Trophoblast cell (in vitro differentiated cells and primary cell): ENCODE results near the gene HOXC6.

ENCODE experiments used
- DNase-seq, 2 donors: peaks; one replicate each; pipeline ENCODE4 v3.0.0-alpha.2; 2016
- H2AFZ ChIP-seq: 2 replicates; pipeline ENCODE4 v1.6.1; 2013; ENCODE audit warnings: low read length, moderate library complexity, mild to moderate bottlenecking; ENCODE audit not compliant: insufficient read depth, poor library complexity
- H2AK5ac ChIP-seq: 2 replicates; pipeline ENCODE4 v1.6.1; 2013; ENCODE audit warnings: mild to moderate bottlenecking, low read length
- H2BK120ac ChIP-seq: 2 replicates; pipeline ENCODE4 v1.6.1; 2013; ENCODE audit warnings: low read length, mild to moderate bottlenecking, moderate library complexity; ENCODE audit not compliant: insufficient read depth, poor library complexity
- H2BK12ac ChIP-seq: 2 replicates; pipeline ENCODE4 v1.6.1; 2013; ENCODE audit warnings: mild to moderate bottlenecking, low read length, moderate library complexity
- H2BK5ac ChIP-seq: 2 replicates; pipeline ENCODE4 v1.6.1; 2013; ENCODE audit warnings: low read length, low read depth, moderate library complexity, mild to moderate bottlenecking; ENCODE audit not compliant: poor library complexity
- H3K14ac ChIP-seq: 2 replicates; pipeline ENCODE4 v1.6.1; 2013; ENCODE audit warnings: mild to moderate bottlenecking, low read length
- H3K18ac ChIP-seq: 2 replicates; pipeline ENCODE4 v1.6.1; 2013; ENCODE audit warnings: mild to moderate bottlenecking, low read length
- H3K23ac ChIP-seq: 2 replicates; pipeline ENCODE4 v1.6.1; 2013; ENCODE audit warnings: low read length
- H3K27ac ChIP-seq: 2 replicates; pipeline ENCODE4 v1.5.1; 2013; ENCODE audit warnings: low read depth, mild to moderate bottlenecking, inconsistent platforms, low read length, moderate library complexity
- H3K27me3 ChIP-seq: 2 replicates; pipeline ENCODE4 v1.6.1; 2013; ENCODE audit warnings: inconsistent platforms, mild to moderate bottlenecking, low read length, moderate library complexity; ENCODE audit not compliant: insufficient read depth
- H3K36me3 ChIP-seq, 2 experiments: 1 replicate in 1 of 2; 2 replicates in 1 of 2; pipeline ENCODE4 v1.6.1; 2013; ENCODE audit warnings: low read length in 2 of 2, mild to moderate bottlenecking in 2 of 2, moderate library complexity in 1 of 2; ENCODE audit not compliant: insufficient read depth in 2 of 2, control insufficient read depth in 1 of 2
- H3K4ac ChIP-seq: 2 replicates; pipeline ENCODE4 v1.6.1; 2013; ENCODE audit warnings: low read depth, mild to moderate bottlenecking, low read length, moderate library complexity
- H3K4me1 ChIP-seq, 2 experiments: 1 replicate in 1 of 2; 2 replicates in 1 of 2; pipeline ENCODE4 v1.6.1; 2013; ENCODE audit warnings: low read length in 2 of 2, mild to moderate bottlenecking in 2 of 2, moderate library complexity in 1 of 2; ENCODE audit not compliant: insufficient read depth in 2 of 2, control insufficient read depth in 1 of 2
- H3K4me2 ChIP-seq: 2 replicates; pipeline ENCODE4 v1.6.1; 2013; ENCODE audit warnings: inconsistent platforms, mild to moderate bottlenecking, low read length, moderate library complexity
- H3K4me3 ChIP-seq: 2 replicates; pipeline ENCODE4 v1.5.1; 2013; ENCODE audit warnings: mild to moderate bottlenecking, low read depth, low read length, inconsistent platforms
- H3K79me1 ChIP-seq: one replicate; pipeline ENCODE4 v1.6.1; 2013; ENCODE audit warnings: low read length
- H3K79me2 ChIP-seq: 2 replicates; pipeline ENCODE4 v1.6.1; 2013; ENCODE audit warnings: low read length, mild to moderate bottlenecking; ENCODE audit not compliant: control insufficient read depth, insufficient read depth, poor library complexity
- H3K9ac ChIP-seq: 2 replicates; pipeline ENCODE4 v1.6.1; 2013; ENCODE audit warnings: mild to moderate bottlenecking, low read length
- H3K9me3 ChIP-seq: 2 replicates; pipeline ENCODE4 v1.6.1; 2013; ENCODE audit warnings: low read depth, mild to moderate bottlenecking, control low read depth, inconsistent platforms, low read length; ENCODE audit not compliant: insufficient read depth
- H4K12ac ChIP-seq: 2 replicates; pipeline ENCODE4 v1.6.1; 2013; ENCODE audit warnings: low read depth, mild to moderate bottlenecking, low read length, moderate library complexity
- H4K8ac ChIP-seq: 2 replicates; pipeline ENCODE4 v1.6.1; 2013; ENCODE audit warnings: low read depth, mild to moderate bottlenecking, low read length, moderate library complexity
- H4K91ac ChIP-seq: one replicate; pipeline ENCODE4 v1.6.1; 2013; ENCODE audit warnings: low read depth, mild to moderate bottlenecking, low read length, moderate library complexity
- WGBS: extraction: QIAGEN DNeasy Blood & Tissue Kit; methylation state at CpG from one replicate; pipeline ENCODE4 v1.1.7; 2013; ENCODE audit warnings: missing lambda C conversion rate; ENCODE audit not compliant: insufficient read length, insufficient coverage; ENCODE audit errors: extremely low coverage; 5-methylcytosine and 5-hydroxymethylcytosine counted together

The HOXC6 gene

DNA sequence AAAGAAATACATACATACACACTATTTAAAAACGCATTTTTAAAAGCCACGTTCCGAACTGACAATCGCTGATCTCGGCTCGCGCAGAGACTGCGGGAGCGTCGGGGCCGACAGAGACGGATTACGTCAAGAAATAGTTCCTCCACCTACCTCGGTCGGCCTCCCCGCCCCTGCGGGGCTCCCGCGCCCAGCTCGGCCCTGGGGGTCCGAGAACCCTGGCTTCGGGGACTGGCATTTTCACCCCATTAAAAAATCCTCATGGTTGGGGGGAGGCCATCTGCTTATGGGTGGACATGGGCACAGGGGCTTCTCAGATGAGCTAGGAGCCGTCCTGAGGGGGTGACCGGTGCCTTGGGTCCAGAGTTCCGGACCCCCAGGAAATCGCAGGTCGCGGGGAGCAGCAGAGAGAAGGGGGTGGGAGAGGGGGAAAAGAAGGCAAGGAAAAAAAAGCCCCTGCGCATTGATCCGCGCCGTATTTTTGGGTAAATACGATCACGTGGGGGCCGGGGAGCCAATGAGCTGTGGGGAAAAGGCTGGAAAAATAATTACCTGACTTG is 28.6 kb upstream of the HOXC6 start:
- H3K4ac ChIP-seq, result no peak overlapping the region
- peaks cover 0 to 11% of the 10 kb centered on the region in 2 experiments for H3K4me1 ChIP-seq
- H3K9ac ChIP-seq, result no peak overlapping the region
- H3K14ac ChIP-seq, result no peak overlapping the region
- DNase-seq, result peak; percentile 41 to 78
- no peak overlapping the region for H2AK5ac ChIP-seq
- H2BK5ac ChIP-seq, result no peak overlapping the region
- H4K8ac ChIP-seq, result no peak overlapping the region
- H3K36me3 ChIP-seq, result no peaks in the 10 kb centered on the region
- no peaks in the 10 kb centered on the region for H3K79me2 ChIP-seq
- peak overlapping the region; percentile 66 for H3K4me2 ChIP-seq
- no peak overlapping the region for H2BK120ac ChIP-seq
- H3K23ac ChIP-seq, result no peak overlapping the region
- no peak overlapping the region for H3K18ac ChIP-seq
- no peak overlapping the region for H4K12ac ChIP-seq
- no peaks in the 10 kb centered on the region for H3K79me1 ChIP-seq
- H4K91ac ChIP-seq, result no peak overlapping the region
- H3K27me3 ChIP-seq, result peaks cover 98% of the 10 kb centered on the region
- H3K9me3 ChIP-seq, result peaks cover 12% of the 10 kb centered on the region
- H2BK12ac ChIP-seq, result no peak overlapping the region
- H2AFZ ChIP-seq, result no peak overlapping the region
- no peak overlapping the region for H3K27ac ChIP-seq
- H3K4me3 ChIP-seq, result no peak overlapping the region
- no CpG with 5 or more reads among the region's 35 CpGs for WGBS

DNA sequence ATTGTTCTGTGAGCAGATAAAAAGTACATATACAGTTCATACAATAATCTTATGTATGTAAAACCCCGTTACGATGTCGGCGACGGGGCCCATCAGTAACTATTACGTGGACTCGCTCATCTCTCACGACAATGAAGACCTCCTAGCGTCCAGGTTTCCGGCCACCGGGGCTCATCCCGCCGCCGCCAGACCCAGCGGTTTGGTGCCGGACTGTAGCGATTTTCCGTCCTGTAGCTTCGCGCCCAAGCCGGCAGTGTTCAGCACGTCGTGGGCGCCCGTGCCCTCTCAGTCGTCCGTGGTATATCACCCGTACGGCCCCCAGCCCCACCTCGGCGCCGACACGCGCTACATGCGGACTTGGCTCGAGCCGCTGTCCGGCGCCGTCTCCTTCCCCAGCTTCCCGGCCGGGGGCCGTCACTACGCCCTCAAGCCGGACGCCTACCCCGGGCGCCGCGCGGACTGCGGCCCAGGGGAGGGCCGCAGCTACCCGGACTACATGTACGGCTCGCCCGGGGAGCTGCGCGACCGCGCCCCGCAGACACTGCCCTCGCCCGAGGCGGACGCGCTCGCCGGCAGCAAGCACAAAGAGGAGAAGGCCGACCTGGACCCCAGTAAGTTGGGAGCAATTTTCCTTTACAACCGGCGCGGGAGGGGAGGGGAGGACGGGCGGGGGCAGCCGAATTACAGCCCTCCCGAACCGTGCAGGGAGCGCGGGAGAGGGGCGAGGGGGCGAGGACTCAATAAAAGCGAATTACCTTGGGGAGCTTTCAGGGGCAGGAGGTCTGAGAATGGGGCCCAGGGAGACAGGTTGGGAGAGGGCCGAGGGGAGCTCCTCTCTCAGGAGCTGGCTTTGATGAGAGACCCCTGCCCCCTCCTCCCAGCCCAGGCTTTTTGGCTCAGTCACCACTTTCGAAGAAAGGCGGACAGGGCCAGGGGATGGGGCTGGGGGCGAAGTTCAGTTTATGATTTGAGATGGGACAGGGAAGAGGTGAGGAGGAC is 27.8 kb upstream of the HOXC6 start, which contains the start of gene HOXC9:
TSS of gene HOXC9 (plus strand) at position 46 of the 999 bp plus-strand sequence. CDS start at position 74, 28 bp downstream.
- H2BK5ac ChIP-seq, result no peak within 1 kb of the TSS
- no peak within 1 kb of the TSS for H4K91ac ChIP-seq
- H4K12ac ChIP-seq, result no peak within 1 kb of the TSS
- no peak within 1 kb of the TSS for H2BK120ac ChIP-seq
- whole genome bisulfite sequencing, result no CpG with 5 or more reads among the region's 87 CpGs
- peak within 1 kb of the TSS; percentile 66 for H3K4me2 ChIP-seq
- peaks cover 0 to 7% of the 10 kb centered on the region in 2 experiments for H3K4me1 ChIP-seq
- H2AFZ ChIP-seq, result no peak within 1 kb of the TSS
- no peak within 1 kb of the TSS for H3K9ac ChIP-seq
- peak in 1 of 2 donors; percentile 57 for DNase-seq
- no peak within 1 kb of the TSS for H3K18ac ChIP-seq
- no peak within 1 kb of the TSS for H3K4ac ChIP-seq
- H3K79me2 ChIP-seq, result no peaks in the 10 kb centered on the region
- H3K27me3 ChIP-seq, result peaks cover 98% of the 10 kb centered on the region
- no peaks in the 10 kb centered on the region for H3K36me3 ChIP-seq
- no peak within 1 kb of the TSS for H2AK5ac ChIP-seq
- H3K14ac ChIP-seq, result no peak within 1 kb of the TSS
- no peaks in the 10 kb centered on the region for H3K79me1 ChIP-seq
- no peak within 1 kb of the TSS for H3K23ac ChIP-seq
- H4K8ac ChIP-seq, result no peak within 1 kb of the TSS
- no peak within 1 kb of the TSS for H3K4me3 ChIP-seq
- H3K9me3 ChIP-seq, result peaks cover 12% of the 10 kb centered on the region
- H2BK12ac ChIP-seq, result no peak within 1 kb of the TSS
- no peak within 1 kb of the TSS for H3K27ac ChIP-seq

DNA sequence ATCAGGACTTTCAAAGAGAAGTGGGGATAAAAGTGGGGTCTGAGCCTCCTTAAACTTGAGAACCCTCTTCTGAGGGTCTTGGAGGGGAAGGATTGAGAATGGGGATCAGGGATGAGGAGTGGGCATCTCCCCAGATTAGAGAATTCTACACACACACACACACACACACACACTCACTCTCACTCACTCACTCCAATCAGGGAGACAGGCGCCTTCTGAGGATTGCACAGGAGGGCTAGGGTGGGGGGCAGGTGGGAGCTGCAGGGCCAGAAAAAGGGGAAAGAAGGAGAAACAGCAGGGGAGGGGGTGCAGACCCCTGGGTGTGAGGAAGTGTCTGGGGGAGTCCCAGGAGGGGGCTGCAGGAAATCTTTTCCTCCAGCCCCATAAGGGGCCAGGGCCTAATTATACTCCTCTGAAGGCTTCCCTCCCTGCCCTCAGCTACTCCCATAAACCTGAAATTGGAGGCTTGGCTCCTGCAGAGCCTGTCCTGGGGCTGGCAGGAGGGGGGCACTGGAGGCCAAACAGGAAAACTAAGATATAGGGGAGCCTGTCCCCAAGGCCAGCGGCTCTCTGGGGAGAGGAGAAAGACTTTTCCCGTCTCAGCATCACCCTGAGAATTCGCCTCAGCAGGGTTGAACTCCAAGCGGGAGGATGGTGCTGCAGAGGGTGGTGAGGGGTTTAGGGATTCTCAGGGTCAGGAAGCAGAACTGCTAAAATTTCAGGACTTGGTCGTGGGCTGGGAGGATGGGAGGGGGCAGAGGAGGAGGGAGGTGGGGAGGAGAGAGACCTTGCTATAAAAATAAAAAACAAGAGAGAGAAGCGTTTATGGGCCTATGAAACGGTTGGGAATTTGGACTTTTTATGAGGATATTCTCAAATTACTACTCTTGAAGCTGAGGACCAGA is 26.7 kb upstream of the HOXC6 start:
- peaks cover 0 to 3% of the 10 kb centered on the region in 2 experiments for H3K4me1 ChIP-seq
- H4K12ac ChIP-seq, result no peak overlapping the region
- no peak overlapping the region for H3K4me2 ChIP-seq
- no peak overlapping the region for H3K23ac ChIP-seq
- no peak overlapping the region for H2AK5ac ChIP-seq
- H3K9me3 ChIP-seq, result peaks cover 10% of the 10 kb centered on the region
- H3K36me3 ChIP-seq, result no peaks in the 10 kb centered on the region
- no peak overlapping the region for H2BK12ac ChIP-seq
- no peak overlapping the region for H2BK120ac ChIP-seq
- H3K27me3 ChIP-seq, result peaks cover 97% of the 10 kb centered on the region
- H3K18ac ChIP-seq, result no peak overlapping the region
- H2BK5ac ChIP-seq, result no peak overlapping the region
- H4K91ac ChIP-seq, result no peak overlapping the region
- H3K4ac ChIP-seq, result no peak overlapping the region
- H3K27ac ChIP-seq, result no peak overlapping the region
- WGBS, result no CpG with 5 or more reads among the region's 8 CpGs
- H3K4me3 ChIP-seq, result no peak overlapping the region
- no peak overlapping the region for H3K14ac ChIP-seq
- H3K79me2 ChIP-seq, result no peaks in the 10 kb centered on the region
- no peak overlapping the region for H3K9ac ChIP-seq
- H2AFZ ChIP-seq, result no peak overlapping the region
- no peak for DNase-seq
- H3K79me1 ChIP-seq, result no peaks in the 10 kb centered on the region
- no peak overlapping the region for H4K8ac ChIP-seq

DNA sequence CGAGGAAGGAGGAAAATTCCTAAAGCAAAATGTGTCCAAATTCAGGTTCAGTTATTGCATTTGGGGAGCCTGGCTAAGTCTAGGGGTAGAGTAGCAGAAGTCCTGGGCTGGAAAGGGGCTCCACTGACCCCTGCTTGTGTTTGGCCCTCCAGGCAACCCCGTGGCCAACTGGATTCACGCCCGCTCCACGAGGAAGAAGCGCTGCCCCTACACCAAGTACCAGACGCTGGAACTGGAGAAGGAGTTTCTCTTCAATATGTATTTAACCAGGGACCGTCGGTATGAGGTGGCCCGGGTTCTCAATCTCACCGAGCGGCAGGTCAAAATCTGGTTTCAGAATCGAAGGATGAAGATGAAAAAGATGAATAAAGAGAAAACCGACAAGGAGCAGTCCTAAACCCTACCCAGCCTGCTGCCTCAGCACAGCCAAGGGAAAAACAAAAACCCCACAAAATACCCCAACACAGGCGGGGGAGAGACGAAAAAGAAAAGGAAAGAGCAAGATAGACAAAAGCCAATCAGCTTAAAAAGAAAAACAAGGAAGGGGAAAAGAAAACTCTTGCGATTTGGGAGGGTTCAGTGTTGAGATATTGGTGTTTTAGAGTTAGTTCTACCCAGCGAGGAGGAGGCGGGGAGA is 25.8 kb upstream of the HOXC6 start:
- Histone ChIP-seq H3K27me3 (peaks cover 95% of the 10 kb centered on the region), H3K4me3 (no peak overlapping the region), H3K79me1 (no peaks in the 10 kb centered on the region), H2AK5ac (no peak overlapping the region), H3K79me2 (no peaks in the 10 kb centered on the region), H2BK5ac (no peak overlapping the region), H2AFZ (no peak overlapping the region), H3K4me1 (peaks cover 0 to 3% of the 10 kb centered on the region in 2 experiments), H3K14ac (no peak overlapping the region), H3K4ac (no peak overlapping the region), H2BK120ac (no peak overlapping the region), H4K91ac (no peak overlapping the region), H3K36me3 (no peaks in the 10 kb centered on the region), H3K4me2 (no peak overlapping the region), H2BK12ac (no peak overlapping the region), H3K27ac (no peak overlapping the region), H3K9ac (no peak overlapping the region), H3K9me3 (peaks cover 10% of the 10 kb centered on the region), H4K8ac (no peak overlapping the region), H3K18ac (no peak overlapping the region), H4K12ac (no peak overlapping the region), H3K23ac (no peak overlapping the region)
- DNase-seq, result no peak
- no CpG with 5 or more reads among the region's 19 CpGs for WGBS
